Measurements from ENCODE around the gene ANK3.

Gene ANK3

DNA sequence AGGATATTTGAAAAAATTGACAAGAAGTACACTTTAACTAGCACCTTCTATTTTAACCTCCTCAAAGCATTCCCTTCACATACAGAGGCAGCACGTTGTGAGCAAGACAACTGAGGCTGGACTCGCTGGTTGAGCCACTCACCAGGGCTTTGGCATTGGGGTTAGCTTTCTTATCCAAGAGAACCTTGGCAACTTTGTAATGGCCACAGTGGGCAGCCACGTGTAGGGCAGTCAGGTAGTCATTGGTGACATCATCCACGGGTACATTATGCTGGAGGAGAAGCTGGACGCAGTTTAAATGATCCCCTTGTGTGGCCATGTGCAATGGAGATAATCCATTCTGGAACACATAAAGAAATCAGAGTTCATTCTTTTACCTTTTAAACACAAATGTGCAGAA lies 181.8 kb downstream of the ANK3 start (continued):
- TF ChIP-seq ZNF639 (tag by site-specific recombination; IDR thresholded peaks at IDR 0.05) (no peak), ZNF16 (tag by site-specific recombination; IDR thresholded peaks at IDR 0.05; ENCODE audit: low read depth) (no peak), AEBP2 (tag by site-specific recombination; IDR thresholded peaks at IDR 0.05; ENCODE audit: borderline replicate concordance) (no peak), KLF9 (tag by site-specific recombination; IDR thresholded peaks at IDR 0.05; ENCODE audit: low read depth) (no peak), ZNF776 (tag by site-specific recombination; IDR thresholded peaks at IDR 0.05; ENCODE audit: borderline replicate concordance) (no peak), PATZ1 (tag by site-specific recombination; IDR thresholded peaks at IDR 0.05) (no peak), ZNF239 (tag by site-specific recombination; IDR thresholded peaks at IDR 0.05) (no peak), ZNF747 (tag by site-specific recombination; IDR thresholded peaks at IDR 0.05) (no peak)
- TF ChIP-seq, protein P1, sequence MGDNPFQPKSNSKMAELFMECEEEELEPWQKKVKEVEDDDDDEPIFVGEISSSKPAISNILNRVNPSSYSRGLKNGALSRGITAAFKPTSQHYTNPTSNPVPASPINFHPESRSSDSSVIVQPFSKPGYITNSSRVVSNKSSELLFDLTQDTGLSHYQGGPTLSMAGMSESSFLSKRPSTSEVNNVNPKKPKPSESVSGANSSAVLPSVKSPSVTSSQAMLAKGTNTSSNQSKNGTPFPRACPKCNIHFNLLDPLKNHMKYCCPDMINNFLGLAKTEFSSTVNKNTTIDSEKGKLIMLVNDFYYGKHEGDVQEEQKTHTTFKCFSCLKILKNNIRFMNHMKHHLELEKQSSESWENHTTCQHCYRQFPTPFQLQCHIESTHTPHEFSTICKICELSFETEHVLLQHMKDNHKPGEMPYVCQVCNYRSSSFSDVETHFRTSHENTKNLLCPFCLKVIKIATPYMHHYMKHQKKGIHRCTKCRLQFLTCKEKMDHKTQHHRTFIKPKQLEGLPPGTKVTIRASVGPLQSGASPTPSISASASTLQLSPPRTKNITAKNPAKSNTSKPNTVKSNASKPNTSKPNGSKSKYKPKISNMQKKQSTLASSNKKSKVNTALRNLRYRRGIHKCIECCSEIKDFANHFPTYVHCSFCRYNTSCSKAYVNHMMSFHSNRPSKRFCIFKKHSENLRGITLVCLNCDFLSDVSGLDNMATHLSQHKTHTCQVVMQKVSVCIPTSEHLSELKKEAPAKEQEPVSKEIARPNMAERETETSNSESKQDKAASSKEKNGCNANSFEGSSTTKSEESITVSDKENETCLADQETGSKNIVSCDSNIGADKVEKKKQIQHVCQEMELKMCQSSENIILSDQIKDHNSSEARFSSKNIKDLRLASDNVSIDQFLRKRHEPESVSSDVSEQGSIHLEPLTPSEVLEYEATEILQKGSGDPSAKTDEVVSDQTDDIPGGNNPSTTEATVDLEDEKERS (tag by site-specific recombination; IDR thresholded peaks at IDR 0.05) = no peak

GRCh38 chr10:60206735-60207134 lies 182.9 kb downstream of the ANK3 start:
- Histone ChIP-seq H3K27ac (ENCODE audit: extremely low read depth, low read depth, low read length) (no peak overlapping the region), H3K9me3 (ENCODE audit: control insufficient read depth, insufficient read depth, low read depth, low read length) (no peaks in the 10 kb centered on the region), H3K4me3 (ENCODE audit: low read depth, low read length) (no peak overlapping the region), H3K36me3 (ENCODE audit: control insufficient read depth in 2 of 2, insufficient read depth in 1 of 2, low read length in 2 of 2) (no peaks in the 10 kb centered on the region), H3K4me1 (ENCODE audit: control insufficient read depth, insufficient read depth, low read length) (no peaks in the 10 kb centered on the region)
- ChIA-PET POLR2A (no interaction called here), CTCF (interaction anchor here (0.6 to 10.8 kb wide), 8 partner anchors 9 to 227 kb away, joined by 3 to 129 read pairs (median 10); no protein-coding TSS in a partner anchor)
- TF ChIP-seq ZNF621 (tag by site-specific recombination; IDR thresholded peaks at IDR 0.05) (no peak), ZNF610 (tag by site-specific recombination; IDR thresholded peaks at IDR 0.05; ENCODE audit: borderline replicate concordance) (no peak), MYNN (tag by site-specific recombination; IDR thresholded peaks at IDR 0.05; ENCODE audit: borderline replicate concordance) (no peak), ZNF157 (tag by site-specific recombination; IDR thresholded peaks at IDR 0.05) (no peak), ZNF645 (tag by site-specific recombination; IDR thresholded peaks at IDR 0.05) (no peak), ZNF600 (tag by site-specific recombination; IDR thresholded peaks at IDR 0.05) (no peak), ZSCAN16 (tag by site-specific recombination; IDR thresholded peaks at IDR 0.05) (no peak), ZBTB21 (tag by site-specific recombination; IDR thresholded peaks at IDR 0.05) (no peak), PRDM6 (tag by site-specific recombination; IDR thresholded peaks at IDR 0.05) (no peak), ZNF830 (tag by site-specific recombination; IDR thresholded peaks at IDR 0.05; ENCODE audit: low read depth) (no peak), ZNF24 (tag by site-specific recombination; IDR thresholded peaks at IDR 0.05) (no peak), ZNF121 (tag by site-specific recombination; IDR thresholded peaks at IDR 0.05) (no peak), ZNF132 (tag by site-specific recombination; IDR thresholded peaks at IDR 0.05; ENCODE audit: borderline replicate concordance) (no peak)
